ENCODE results near the gene HELQ.
"Not testable (repeated sequence)": the region's sequence is repeated elsewhere in the genome, so short reads cannot be mapped to it uniquely, and the experiment has no call there.

The HELQ gene, protein sequence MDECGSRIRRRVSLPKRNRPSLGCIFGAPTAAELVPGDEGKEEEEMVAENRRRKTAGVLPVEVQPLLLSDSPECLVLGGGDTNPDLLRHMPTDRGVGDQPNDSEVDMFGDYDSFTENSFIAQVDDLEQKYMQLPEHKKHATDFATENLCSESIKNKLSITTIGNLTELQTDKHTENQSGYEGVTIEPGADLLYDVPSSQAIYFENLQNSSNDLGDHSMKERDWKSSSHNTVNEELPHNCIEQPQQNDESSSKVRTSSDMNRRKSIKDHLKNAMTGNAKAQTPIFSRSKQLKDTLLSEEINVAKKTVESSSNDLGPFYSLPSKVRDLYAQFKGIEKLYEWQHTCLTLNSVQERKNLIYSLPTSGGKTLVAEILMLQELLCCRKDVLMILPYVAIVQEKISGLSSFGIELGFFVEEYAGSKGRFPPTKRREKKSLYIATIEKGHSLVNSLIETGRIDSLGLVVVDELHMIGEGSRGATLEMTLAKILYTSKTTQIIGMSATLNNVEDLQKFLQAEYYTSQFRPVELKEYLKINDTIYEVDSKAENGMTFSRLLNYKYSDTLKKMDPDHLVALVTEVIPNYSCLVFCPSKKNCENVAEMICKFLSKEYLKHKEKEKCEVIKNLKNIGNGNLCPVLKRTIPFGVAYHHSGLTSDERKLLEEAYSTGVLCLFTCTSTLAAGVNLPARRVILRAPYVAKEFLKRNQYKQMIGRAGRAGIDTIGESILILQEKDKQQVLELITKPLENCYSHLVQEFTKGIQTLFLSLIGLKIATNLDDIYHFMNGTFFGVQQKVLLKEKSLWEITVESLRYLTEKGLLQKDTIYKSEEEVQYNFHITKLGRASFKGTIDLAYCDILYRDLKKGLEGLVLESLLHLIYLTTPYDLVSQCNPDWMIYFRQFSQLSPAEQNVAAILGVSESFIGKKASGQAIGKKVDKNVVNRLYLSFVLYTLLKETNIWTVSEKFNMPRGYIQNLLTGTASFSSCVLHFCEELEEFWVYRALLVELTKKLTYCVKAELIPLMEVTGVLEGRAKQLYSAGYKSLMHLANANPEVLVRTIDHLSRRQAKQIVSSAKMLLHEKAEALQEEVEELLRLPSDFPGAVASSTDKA

DNA sequence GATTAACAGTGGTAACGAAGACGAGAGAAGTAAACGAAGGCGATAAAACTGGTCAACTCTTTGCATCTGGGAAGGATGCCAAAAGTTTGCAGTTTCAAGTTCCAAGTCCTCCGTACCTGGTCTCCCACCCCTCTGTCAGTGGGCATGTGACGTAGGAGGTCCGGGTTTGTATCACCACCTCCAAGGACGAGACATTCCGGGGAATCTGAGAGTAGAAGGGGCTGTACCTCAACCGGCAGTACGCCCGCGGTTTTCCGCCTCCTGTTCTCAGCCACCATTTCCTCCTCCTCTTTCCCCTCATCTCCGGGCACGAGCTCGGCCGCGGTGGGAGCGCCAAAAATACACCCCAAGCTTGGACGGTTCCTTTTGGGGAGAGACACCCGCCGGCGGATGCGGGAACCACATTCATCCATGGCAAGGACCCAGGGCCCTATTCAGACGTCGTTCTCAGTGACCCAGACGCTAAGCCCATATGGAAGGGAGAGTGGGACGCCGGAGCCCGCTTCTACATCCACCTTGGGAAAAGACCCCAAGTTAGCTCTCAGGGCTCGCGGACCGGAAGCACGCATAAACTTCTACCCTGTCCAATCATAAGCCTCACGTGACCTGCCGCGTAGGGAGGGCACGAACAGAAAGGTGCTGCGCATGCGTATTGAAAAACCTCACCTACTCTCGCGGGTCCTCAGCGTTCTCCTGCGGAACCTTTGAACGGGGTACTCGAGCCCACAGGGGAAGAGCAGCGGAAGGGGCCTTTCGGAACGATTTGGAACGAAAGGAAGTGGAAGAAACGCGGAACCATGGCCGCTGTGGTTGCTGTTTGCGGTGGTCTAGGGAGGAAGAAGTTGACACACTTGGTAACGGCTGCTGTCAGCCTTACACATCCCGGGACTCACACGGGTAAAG, at the start of gene HELQ, which contains the start of gene MRPS18C:
TSS of gene HELQ (minus strand) at position 543 of the 903 bp plus-strand sequence. CDS start at position 413, 130 bp downstream.
TSS of gene MRPS18C (plus strand) at position 778 of the 903 bp plus-strand sequence. CDS start at position 798, 20 bp downstream.
- DNase-seq (ENCODE audit: low read depth): peak; percentile 98

DNA sequence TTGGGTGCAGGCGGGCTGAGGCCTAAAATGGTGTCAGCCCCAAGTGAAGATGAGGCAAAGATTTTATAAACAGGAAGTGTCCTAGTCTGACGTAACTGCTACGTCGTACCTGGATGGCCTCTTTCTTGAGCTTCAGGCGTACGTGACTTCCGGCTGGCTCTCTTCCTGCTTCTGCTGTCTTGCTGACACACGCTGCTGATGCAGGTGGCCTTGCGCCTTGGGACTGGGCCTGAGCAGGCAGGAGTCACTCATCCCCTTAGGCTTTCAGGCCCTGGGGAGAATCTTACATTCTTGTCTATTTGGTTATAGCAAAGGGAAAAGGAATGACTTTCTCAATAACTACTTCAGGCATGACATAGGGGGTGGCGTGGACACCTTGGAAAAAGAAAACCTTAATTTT, 49.4 kb upstream of the HELQ start:
- no peak for DNase-seq (ENCODE audit: low read depth)

DNA sequence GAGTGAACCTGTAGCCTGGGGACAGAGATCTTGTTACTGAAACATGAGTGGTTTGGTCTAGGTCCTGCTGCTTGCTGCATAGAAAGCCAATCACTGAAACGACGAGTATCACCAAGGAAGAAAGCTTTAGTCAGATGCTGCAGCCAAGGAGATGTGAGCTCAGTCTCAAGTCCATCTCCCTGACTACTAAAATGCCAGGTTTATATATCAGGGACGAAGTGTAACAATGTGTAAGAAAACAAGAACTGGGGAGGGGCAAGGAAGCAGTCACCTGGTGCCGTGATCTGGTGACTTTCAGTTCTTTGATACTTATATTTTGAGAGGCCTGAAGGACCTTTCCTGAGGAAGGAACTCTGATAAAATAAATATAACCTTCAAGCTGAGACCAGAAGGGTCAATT, 48.9 kb upstream of the HELQ start:
- no peak for DNase-seq (ENCODE audit: low read depth)

DNA sequence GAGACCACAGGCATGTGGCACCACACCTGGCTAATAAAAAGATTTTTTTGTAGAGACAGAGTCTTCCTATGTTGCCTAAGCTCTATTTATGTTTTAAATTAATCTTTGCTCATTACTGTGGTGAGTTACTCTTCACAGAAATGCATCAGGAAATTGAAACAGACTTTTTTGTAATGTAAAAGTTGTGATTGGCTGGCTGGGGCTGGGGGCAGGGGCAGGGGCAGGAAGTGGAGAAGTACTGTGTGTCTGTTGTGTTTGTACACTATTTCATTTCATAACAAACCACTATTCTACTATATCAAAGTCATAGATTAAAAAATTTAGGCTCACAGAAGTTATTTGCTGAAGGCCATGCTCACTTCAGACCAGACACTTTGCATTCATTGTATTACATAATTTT, 48.4 kb upstream of the HELQ start:
- DNase-seq (ENCODE audit: low read depth): no peak

DNA sequence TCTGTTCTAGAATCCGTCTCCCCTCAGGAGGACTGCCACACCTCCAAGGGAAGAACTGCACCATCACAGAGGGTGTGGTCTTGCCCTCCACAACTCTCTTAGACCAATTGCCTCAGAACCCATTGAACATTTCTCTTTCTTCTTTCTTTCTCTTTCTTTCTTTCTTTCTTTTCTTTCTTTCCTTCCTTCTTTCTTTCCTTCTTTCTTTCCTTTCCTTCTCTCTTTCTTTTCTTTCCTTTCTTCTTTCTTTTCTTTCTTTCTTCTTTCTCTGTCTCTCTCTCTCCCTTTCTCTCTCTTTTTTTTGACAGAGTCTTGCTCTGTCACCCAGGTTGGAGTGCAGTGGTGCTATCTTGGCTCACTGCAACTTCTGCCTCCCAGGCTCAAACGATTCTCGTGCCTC, 46.0 kb upstream of the HELQ start:
- DNase-seq (ENCODE audit: low read depth): not testable (repeated sequence)

DNA sequence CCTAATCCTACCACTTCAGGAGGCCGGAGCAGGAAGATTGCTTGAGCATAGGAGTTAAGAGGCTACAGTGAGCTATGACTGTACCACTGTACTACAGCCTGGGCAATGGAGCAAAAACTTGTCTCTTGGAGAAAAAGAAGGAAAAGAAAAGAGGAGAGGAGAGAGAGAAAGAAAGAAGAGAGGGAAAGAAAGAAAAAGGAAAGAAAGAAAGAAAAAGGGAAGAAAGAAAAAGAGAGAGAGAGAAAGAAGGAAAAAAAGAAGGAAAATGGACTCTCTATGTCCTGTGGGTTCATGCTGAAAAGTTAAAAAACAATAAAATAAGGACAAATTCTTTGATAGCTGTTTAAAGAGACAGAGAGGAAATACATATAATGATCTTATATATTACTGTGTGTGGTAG, 42.6 kb upstream of the HELQ start:
- no peak for DNase-seq (ENCODE audit: low read depth)

DNA sequence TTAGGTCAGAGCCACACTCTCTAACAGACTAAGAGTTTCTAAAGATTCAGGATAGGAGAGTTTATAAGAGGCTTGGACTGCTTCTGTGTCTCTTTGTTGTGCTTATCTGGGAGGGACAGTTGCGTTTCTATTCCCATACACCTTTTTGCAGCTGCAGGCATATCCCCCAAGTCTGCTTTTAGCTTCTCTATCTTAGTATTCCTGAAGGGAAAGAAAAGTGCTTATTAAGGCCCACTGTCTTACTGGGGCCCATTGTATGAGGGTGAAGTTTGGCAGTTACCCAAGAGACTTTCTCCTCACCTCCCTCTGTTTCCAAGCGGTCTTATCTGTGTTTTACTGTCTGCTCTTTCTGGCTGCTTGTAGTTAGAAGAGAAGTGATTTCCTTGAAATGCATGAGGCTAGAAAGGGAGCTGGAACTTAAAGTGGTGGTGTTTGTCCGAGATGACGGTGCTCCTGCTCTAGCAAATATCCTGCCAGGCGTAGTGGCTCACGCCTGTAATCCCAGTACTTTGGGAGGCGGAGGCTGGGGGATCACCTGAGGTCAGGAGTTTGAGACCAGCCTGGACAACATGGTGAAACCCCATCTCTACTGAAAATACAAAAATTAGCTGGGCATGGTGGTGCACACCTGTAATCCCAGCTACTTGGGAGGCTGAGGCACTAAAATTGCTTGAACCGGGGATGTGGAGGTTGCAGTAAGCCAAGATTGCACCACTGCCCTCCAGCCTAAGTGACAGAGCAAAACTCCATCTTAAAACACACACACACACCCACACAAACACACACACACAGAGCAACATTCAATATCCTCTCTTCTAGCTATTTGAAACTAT, 40.7 kb upstream of the HELQ start:
- not testable (repeated sequence) for DNase-seq (ENCODE audit: low read depth)

DNA sequence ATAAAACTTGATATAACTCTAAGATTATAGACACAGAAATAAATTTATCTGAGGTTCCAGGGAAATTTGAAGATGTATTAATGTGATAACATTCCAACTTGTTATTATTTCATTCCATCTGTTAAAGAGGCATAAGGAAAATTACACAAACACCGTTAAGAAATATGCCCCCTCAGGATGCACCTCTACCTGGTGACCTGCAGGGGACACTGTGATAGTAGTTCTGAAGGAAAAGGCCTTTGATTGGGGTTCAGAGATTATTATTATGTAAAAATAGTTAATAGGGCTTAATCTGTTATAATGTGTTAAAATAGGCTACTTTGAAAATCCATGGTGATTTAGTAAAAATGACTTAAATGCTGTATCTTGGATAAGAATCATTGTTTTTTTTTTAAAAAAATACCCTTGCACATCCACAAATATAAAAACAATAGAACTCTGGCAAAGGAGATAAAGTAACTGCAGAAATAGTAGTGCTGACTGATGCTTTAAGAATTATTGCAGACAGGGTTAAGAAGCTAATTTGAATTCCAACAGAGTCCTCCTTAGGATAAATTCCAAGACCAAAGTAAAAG, 35.3 kb upstream of the HELQ start:
- peak; percentile 46 for DNase-seq (ENCODE audit: low read depth)

DNA sequence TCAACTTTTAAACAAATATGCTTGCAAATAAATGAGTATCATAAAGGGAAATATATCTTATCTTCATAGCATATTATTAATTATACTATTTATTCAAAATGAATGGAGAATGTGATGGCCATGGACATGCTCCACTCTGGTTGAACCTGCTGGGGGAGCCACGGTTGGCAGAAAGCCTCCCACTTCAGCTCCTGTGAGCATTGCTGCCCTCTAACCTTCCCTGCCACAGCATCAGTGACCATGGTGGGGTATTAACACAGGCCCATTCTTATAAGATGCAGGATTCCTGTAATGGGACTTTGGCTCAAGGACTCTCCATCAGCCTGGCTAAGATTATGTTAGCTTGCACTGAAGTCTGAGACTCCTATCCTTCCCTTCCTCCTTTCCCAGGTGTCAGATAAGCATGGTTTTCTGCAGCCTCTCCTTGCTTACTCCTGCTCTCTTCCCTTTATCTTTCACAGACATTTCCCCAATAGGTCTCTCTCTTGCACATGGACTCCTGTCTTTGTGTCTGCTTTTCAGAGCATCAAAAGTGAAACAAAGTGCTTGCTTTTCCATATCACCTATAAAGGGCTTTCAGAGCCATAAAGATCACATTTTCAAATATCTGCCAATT, 34.2 kb upstream of the HELQ start:
- no peak for DNase-seq (ENCODE audit: low read depth)

DNA sequence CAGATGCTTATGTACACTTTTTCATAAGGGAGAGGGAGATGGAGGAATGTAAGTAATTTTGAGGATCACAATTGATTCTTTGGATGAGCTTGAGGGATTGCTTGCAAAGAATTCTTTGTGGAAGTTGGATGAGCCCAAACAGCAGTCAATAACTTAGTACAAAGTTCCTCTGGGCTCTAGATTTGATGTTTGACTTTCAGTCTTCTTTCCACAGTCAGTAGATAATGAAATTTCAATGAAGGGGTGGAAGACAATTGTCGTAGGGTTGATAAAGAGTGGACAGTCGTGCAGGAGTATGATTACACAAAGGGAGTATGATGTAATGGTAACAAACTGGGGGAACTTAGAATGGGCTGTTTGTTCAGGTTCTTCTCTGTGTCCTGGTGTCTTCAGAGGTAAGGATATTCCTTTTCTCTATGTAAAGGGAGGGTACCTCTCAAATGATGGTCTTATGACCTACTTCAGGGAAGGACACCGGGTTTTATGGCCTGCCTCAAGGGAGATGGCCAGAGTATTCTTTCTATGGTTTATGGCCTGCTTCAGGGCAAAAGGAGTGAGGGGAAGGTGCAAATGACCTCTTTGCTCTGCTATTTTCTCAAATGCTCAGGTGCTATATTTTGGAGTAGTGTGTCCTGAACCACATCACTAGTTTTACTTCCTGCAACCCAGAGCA, 31.0 kb upstream of the HELQ start:
- no peak for DNase-seq (ENCODE audit: low read depth)

DNA sequence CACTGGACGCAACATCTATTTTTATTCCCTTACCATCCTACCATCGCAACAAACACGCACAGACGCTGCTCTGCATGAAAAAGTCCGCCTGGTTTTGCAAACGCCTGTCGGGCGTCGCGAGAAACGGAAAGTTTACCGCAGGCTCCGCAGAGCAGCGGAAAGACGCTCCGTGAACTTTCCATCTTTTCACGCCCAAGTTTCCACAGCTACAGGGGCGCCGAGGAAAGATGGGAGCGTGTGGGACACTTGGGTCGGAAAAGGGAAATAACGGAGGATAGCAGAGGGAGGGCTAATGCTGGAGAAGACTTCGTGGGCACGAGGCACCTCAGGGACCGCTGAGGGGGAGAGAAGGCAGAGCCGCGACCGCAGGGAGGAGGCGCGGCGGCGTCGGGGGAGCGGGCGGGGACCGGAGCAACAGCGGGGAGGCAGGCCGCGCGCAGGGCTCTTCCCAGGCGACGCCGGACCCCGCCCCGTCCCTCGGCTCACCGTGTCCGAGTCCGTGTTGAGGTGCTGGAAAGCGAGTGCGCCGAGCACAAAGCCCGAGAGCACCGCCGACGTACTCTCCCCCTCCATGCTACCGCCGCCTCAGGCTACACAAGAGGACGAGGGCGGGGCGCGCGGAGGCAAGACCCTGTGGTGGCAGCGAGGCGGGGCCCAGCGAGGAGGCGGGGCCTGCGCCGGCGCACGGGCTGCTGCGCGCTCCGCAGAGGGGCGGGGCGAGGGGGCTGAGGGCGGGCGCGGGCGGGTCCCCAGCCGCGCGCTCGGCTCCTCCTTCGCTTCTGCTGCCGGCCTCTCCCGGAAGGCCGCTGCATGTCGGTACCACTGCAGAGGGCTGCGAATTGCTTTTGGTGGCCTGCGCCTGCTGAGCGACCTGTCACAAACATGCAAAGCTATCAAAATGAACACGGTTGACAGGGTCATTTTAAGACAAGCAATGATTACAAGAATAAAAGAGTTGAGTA, 29.2 kb upstream of the HELQ start, which contains the start of gene ABRAXAS1:
TSS of gene ABRAXAS1 (minus strand) at position 601 of the 962 bp plus-strand sequence. CDS start at position 573, 28 bp downstream.
- peak; percentile 85 for DNase-seq (ENCODE audit: low read depth)

DNA sequence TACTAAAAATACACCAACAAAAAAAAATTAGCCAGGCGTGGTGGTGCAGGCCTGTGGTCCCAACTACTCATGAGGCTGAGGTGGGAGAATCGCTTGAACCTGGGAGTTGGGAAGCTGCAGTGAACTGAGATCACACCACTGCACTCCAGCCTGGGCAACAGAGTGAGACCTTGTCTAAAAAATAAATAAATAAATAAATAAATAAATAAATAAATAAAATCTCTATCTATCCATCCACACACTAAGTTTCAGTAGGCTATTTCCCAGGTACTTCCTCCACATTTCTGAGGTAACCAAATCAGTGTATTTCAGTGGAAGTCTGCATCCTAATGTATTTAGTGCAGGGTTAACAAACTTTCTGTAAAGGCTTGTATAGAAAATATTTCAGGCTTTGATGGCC, 18.3 kb upstream of the HELQ start:
- no peak for DNase-seq (ENCODE audit: low read depth)

DNA sequence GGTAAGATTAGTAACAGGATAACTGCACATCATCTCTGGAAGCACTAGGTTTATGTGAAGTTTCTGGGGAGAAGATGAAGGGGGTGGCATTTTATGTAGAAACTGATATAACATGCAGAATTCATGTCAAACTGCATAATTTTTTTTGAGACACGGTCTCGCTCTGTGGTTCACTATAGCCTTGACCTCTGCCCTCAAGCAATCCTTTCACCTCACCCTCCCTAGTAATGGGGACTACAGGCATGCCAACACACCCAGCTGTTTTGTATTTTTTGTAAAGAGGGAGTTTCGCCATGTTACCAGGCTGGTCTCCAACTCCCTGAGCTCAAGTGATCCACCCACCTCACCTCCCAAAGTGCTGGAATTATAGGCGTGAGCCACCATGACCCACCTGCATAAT, 17.8 kb upstream of the HELQ start:
- no peak for DNase-seq (ENCODE audit: low read depth)

DNA sequence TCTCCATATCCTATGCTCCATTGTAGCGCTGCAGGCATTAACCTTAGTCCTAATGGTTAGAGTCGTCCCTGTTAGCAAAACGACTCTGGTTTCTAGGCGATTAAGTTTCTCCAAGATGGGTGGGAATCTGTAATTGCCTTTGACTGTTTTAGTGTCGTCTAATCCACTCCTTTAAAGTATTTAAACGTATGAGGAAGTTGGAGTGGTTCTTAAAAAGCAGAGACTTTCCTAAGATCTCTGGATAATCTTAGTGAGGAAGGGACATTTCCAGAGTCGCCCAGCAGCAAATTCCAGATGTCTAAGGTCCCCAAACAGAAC, 520 bp upstream of the HELQ start:
- DNase-seq (ENCODE audit: low read depth): no peak

DNA sequence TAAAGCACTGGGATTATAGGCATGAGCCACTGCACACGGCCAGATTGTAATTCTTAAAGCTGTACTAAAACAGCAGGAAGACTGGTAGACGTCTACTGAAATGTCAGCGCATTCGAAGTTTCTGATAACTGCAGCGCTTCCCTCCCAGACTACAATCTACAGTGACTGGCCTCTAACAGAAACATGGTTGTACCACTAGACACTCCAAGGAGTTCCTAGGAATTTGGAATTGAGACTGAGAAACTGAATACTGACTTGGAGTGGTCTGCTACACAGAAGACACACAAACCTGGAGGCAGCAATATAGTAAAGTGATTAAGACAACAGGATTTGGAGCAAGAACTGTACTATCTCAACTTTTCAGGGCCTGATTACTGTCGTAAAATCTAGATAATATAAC, 937 bp downstream of the HELQ start:
- peak; percentile 41 for DNase-seq (ENCODE audit: low read depth)

DNA sequence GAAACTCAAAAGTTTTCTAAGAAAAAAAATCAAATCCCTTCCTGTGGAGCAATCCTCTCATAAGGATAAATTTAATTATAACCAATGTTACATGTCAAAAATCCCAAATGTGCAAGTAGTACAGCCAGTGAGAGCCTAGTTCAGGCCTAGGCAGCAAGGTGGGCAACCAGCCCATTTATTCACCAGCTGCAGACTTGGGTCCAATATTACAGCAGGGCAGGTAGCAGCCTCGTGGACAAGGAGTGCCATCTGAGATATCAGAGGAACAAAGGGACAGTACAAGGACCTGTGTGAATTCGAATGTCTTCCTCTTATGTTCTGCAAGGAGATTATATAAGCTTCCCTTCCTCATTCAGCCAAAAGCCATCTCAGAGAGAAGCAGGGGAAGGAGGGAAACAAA, 6.6 kb downstream of the HELQ start:
- no peak for DNase-seq (ENCODE audit: low read depth)

DNA sequence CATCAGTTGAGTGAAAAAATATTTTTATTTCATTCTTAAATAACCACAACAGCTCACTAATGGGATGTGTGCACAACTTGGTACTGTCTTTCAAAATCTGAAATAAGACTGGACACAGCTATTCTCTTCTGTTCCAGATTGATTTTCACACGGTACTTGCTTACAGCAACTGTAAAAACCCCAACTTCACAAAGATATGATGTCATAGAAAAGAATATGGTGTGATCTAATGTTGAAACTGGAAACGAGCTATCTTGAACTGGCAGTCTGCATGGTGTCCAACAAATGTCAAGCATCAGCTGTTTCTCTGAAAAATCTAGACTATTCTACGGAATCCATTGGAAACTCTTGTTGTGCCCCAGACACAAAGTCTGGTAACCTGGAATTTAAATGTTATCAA, 14.7 kb downstream of the HELQ start:
- DNase-seq (ENCODE audit: low read depth): no peak
